ENCODE results near the gene SLC44A1.

Gene SLC44A1

DNA sequence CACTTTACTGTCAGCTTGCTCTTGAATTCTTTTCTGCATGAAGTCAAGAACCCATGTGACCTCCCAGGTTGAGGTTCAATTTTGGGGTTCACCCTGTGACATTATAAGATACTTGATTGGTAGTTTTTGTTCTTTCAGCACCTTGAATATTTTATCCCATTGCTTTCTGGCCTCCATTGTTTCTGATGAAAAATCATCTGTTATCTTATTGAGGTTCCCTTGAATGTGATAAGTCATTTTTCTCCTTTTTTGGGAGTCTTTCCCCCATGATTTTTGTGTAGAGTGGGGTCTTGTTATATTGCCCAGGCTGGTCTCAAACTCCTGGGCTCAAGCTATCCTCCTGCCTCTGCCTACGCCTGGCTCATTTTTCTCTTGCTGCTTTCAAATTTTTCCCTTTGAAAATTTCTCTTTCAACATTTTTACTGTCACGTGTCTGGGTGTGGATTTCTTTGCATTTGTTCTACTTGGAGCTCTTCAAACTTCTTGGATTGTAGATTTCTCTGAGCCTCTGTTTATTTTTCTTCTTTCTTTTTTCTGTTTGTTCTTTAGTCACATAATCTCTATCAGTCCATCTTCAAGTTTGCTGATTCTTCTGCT lies 20.8 kb upstream of the SLC44A1 start:
- TF ChIP-seq PATZ1 (CRISPR knock-in tag; IDR thresholded peaks at IDR 0.05; ENCODE audit: borderline replicate concordance) (no peak), SNAI2 (CRISPR knock-in tag; IDR thresholded peaks at IDR 0.05) (no peak), CSDC2 (CRISPR knock-in tag; IDR thresholded peaks at IDR 0.05) (no peak), ZNF565 (CRISPR knock-in tag; conservative IDR thresholded peaks at IDR 0.05; ENCODE audit: low read depth) (no peak), TCF4 (CRISPR knock-in tag; IDR thresholded peaks at IDR 0.05; ENCODE audit: borderline replicate concordance) (no peak), ZFP3 (CRISPR knock-in tag; IDR thresholded peaks at IDR 0.05) (no peak), BACH2 (CRISPR knock-in tag; IDR thresholded peaks at IDR 0.05; ENCODE audit: borderline replicate concordance) (no peak), ZC3H10 (CRISPR knock-in tag; IDR thresholded peaks at IDR 0.05) (no peak), GLIS3 (CRISPR knock-in tag; IDR thresholded peaks at IDR 0.05) (no peak), POU6F1 (CRISPR knock-in tag; IDR thresholded peaks at IDR 0.05; ENCODE audit: borderline replicate concordance, low read depth) (no peak), PPARA (CRISPR knock-in tag; IDR thresholded peaks at IDR 0.05; ENCODE audit: borderline replicate concordance) (no peak), OSR1 (CRISPR knock-in tag; IDR thresholded peaks at IDR 0.05) (no peak), ARNTL (CRISPR knock-in tag; IDR thresholded peaks at IDR 0.05; ENCODE audit: borderline replicate concordance, low read depth) (no peak), ZFP30 (CRISPR knock-in tag; IDR thresholded peaks at IDR 0.05) (no peak)
- no peak for ATAC-seq

GRCh38 chr9:105226055-105226454 lies 18.4 kb upstream of the SLC44A1 start:
- TF ChIP-seq PATZ1 (CRISPR knock-in tag; IDR thresholded peaks at IDR 0.05; ENCODE audit: borderline replicate concordance), result no peak

DNA sequence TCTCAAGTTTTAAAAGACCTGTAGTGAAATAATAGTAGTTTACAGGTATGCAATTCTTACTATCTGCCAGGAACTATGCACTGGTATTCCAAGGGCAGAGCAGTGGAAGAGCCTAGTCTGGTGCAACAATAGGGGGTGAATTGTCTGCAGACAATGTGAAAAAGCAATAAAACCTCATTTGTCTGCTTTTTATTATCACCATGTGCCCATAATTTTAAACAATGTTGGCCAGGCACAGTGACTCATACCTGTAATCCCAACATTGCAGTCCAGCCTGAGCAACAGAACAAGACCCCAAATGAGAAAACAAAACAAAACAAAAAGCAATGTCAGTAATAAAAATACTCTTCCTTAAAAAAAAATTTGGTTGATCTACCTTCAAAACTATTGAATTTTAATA lies 12.2 kb upstream of the SLC44A1 start:
- ATAC-seq, result no peak
- 0 out of 2 replicates have a peak, but pooled peaks have one; percentile 8 for TF ChIP-seq ISL1 (CRISPR knock-in tag; IDR thresholded peaks at IDR 0.05)
- no peak for TF ChIP-seq TOX (CRISPR knock-in tag; IDR thresholded peaks at IDR 0.05; ENCODE audit: borderline replicate concordance)

More at GRCh38 chr9:105226055-105226454, 18.4 kb upstream of the SLC44A1 start:
- ATAC-seq, result no peak

DNA sequence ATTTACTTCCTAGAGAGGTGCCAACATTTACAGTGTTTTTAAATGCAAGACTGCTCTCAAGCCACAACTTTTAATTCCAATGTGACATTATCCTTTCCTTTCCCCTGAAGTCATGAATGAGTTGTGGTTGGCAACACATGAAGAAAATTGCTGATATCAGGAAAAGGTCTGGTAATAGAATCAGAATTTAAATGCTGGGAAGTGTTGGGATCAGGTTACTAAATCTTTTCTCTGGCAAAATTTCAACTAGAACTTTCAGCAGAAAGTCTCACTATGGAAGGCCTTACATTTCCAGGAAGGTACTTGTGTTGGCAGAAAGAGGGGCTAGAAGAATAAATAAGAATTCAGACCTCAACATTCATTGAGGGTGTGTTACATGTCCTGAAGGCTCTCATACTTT lies 10.6 kb upstream of the SLC44A1 start:
- ATAC-seq, result peak; percentile 63

GRCh38 chr9:105236261-105236660 lies 8.2 kb upstream of the SLC44A1 start:
- no peak for ATAC-seq
- TF ChIP-seq ISL1 (CRISPR knock-in tag; IDR thresholded peaks at IDR 0.05), result no peak
- TF ChIP-seq TOX (CRISPR knock-in tag; IDR thresholded peaks at IDR 0.05; ENCODE audit: borderline replicate concordance), result no peak
- no peak for TF ChIP-seq RARB (CRISPR knock-in tag; IDR thresholded peaks at IDR 0.05)
- no peak for TF ChIP-seq ZC3H10 (CRISPR knock-in tag; IDR thresholded peaks at IDR 0.05)
- no peak for TF ChIP-seq PATZ1 (CRISPR knock-in tag; IDR thresholded peaks at IDR 0.05; ENCODE audit: borderline replicate concordance)
- TF ChIP-seq SNAI2 (CRISPR knock-in tag; IDR thresholded peaks at IDR 0.05), result no peak
- no peak for TF ChIP-seq ZNF70 (CRISPR knock-in tag; IDR thresholded peaks at IDR 0.05)
- no peak for TF ChIP-seq TSHZ2 (CRISPR knock-in tag; IDR thresholded peaks at IDR 0.05)
- TF ChIP-seq CREB5 (CRISPR knock-in tag; IDR thresholded peaks at IDR 0.05; ENCODE audit: low read depth), result no peak
- TF ChIP-seq BACH2 (CRISPR knock-in tag; IDR thresholded peaks at IDR 0.05; ENCODE audit: borderline replicate concordance), result no peak
- no peak for TF ChIP-seq OSR1 (CRISPR knock-in tag; IDR thresholded peaks at IDR 0.05)
- no peak for TF ChIP-seq ZFP3 (CRISPR knock-in tag; IDR thresholded peaks at IDR 0.05)
- TF ChIP-seq ZNF565 (CRISPR knock-in tag; conservative IDR thresholded peaks at IDR 0.05; ENCODE audit: low read depth), result no peak
- TF ChIP-seq TCF4 (CRISPR knock-in tag; IDR thresholded peaks at IDR 0.05; ENCODE audit: borderline replicate concordance), result no peak

More for the DNA sequence above, 10.6 kb upstream of the SLC44A1 start:
- no peak for TF ChIP-seq ESRRG (CRISPR knock-in tag; IDR thresholded peaks at IDR 0.05)
- no peak for TF ChIP-seq OSR1 (CRISPR knock-in tag; IDR thresholded peaks at IDR 0.05)
- no peak for TF ChIP-seq RARB (CRISPR knock-in tag; IDR thresholded peaks at IDR 0.05)
- no peak for TF ChIP-seq PPARA (CRISPR knock-in tag; IDR thresholded peaks at IDR 0.05; ENCODE audit: borderline replicate concordance)
- peak; percentile 66 for TF ChIP-seq ISL1 (CRISPR knock-in tag; IDR thresholded peaks at IDR 0.05)
- TF ChIP-seq ZFP3 (CRISPR knock-in tag; IDR thresholded peaks at IDR 0.05), result no peak

Measured in SK-N-SH treated with all-trans-retinoic acid at 6 μM for 48 hours (cell line).